GM18505 (cell line): ENCODE results near the gene SPAG4.

Source experiments
- ATAC-seq: cut with Tn5 transposase; IDR thresholded peaks from one replicate; pipeline ENCODE4 v1.9.1; 2021; ENCODE audit not compliant: unreplicated experiment
- POLR2A ChIP-seq: IDR thresholded peaks from 4 replicates; pipeline ENCODE4 v1.6.1; 2011; ENCODE audit warnings: borderline replicate concordance; ENCODE audit not compliant: insufficient read depth, insufficient read length; ENCODE audit errors: extremely low read depth

Gene SPAG4

DNA sequence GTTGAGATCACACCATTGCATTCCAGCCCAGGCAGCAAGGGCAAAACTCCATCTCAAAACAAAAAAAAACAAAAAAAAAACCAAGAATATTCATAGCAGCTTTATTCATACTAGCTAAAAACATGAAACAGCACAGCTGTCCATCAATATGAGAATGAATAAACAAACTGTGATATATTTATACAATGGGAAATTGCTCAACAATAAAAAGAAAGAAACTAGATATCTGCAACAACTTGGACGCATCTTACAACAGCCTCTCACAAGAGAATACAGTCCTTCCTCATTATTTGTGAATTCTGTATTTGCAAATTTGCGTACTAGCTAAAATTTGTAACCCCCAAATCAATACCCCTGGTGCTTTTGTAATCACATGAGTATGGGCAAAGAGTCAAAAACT is 28.2 kb upstream of the SPAG4 start:
- no peak for TF ChIP-seq POLR2A
- ATAC-seq: no peak

DNA sequence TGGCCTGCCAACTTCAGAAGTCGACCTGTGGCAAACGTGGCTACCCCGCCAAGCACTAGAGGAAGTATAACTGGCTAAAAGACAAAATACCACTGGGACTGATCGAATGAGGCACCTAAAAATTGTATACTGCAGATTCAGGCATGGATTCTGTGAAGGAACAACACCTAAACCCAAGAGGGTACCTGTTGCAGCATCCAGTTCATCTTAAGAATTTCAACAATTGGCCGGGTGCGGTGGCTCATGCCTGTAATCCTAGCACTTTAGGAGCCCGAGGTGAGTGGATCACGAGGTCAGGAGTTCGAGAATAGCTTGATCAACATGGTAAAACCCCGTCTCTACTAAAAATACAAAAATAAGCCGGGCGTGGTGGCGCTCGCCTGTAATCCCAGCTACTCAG is 27.2 kb upstream of the SPAG4 start:
- no peak for TF ChIP-seq POLR2A
- ATAC-seq: no peak

DNA sequence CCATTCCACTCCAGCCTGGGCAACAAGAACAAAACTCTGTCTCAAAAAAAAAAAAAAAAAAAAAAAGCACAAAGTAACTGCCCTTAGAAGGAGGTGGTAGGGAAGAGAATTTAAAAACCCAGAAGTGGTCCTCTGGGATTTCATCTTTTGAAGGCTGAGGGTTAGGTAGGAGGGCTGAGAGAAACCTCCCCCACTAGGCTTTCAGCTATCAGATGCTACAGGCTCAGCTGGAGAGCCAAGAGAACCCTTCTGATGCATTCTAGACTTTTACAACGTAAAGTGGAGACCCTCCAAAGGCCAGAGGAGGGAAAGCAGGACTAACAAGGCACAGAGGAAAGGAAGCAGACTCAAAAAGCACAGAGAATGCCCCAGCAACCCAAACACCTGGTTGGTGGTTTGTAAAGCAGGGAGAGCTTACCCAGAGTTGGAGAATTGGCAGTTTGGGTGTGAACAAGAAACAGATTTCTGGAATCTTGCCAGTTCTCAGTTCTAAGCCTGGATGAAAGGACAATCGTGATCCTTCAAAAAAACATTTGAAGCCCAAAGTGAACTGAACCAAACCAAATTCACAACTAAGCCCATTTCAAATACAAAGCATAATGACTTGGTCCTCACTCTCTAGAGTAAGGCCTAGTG is 23.2 kb upstream of the SPAG4 start:
- TF ChIP-seq POLR2A: no peak
- no peak for ATAC-seq

DNA sequence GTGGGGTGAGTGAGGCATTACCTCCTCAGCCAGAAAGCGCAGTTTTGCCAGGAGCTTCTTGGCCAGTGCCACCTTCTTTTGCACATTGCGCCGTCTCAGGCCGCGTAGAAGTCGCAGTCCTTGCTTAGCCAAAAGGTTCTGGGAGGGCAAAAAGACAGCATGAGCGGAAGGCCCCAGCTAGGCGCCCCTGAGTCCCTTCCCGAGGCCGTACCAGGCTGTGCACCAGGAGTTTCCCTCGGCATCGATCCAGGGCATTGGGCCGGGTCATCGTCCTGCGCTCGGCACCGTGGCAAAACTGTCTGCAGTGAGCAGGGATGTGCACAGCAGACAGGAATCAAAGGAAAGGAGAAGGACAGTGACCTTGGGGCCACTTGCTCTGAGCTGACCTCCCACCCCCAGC is 20.2 kb upstream of the SPAG4 start:
- no peak for TF ChIP-seq POLR2A
- ATAC-seq: no peak

DNA sequence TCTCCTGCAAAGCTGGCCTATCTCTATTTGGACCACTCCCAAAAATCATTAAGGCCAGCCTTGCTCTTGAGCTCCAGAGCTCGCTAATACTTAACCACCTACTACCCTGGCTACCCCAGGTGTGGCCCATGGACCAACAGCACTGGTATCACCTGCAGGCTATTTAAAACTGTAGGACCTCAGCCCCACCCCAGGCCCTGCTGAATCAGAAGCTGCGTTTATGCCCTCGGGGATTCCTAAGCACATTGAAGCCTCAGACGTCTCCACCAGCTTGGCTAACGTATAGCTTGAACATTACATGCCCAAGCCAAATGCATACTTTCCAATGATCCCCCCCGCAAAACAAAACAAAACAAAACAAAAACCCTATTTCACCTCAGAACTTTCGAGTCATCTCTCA is 19.7 kb upstream of the SPAG4 start:
- no peak for ATAC-seq
- no peak for TF ChIP-seq POLR2A

DNA sequence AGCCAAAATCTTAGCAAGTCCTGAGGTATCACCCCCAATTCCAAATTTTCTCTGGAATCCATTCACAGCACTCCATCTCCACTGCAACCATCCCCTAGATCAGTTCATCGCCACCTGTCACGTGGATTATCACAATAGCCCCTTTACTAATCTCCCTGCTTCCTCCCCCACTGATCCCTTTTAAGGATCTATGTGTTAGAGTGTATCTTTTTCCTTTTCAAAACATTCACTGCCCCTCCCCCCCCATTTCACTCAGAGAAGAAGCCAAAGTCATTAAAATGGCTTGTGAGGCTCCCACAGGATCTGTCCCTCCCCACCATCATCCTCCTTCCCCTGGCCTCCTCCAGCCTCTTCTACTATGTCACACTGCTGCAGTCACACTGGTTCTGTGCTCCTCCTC is 18.4 kb upstream of the SPAG4 start:
- no peak for ATAC-seq
- no peak for TF ChIP-seq POLR2A

DNA sequence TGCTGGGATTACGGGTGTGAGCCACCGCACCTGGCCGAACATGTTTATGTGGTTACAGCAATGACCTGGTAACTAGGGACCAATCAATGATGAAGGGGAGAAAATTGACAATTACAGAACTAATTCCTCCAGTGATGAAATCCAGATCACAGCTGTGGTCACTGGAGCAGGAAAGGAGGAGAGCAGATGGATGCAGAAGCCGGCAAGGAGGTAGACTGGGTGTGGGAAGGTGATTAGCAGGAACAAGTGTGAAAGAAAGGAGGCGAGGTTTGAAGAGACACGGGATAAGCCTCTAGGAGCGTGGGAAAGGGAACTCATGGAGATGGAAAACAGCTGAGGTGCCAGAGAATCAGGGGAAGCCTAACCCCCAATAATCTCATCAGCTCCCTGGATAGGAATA is 17.2 kb upstream of the SPAG4 start:
- TF ChIP-seq POLR2A: no peak
- no peak for ATAC-seq

DNA sequence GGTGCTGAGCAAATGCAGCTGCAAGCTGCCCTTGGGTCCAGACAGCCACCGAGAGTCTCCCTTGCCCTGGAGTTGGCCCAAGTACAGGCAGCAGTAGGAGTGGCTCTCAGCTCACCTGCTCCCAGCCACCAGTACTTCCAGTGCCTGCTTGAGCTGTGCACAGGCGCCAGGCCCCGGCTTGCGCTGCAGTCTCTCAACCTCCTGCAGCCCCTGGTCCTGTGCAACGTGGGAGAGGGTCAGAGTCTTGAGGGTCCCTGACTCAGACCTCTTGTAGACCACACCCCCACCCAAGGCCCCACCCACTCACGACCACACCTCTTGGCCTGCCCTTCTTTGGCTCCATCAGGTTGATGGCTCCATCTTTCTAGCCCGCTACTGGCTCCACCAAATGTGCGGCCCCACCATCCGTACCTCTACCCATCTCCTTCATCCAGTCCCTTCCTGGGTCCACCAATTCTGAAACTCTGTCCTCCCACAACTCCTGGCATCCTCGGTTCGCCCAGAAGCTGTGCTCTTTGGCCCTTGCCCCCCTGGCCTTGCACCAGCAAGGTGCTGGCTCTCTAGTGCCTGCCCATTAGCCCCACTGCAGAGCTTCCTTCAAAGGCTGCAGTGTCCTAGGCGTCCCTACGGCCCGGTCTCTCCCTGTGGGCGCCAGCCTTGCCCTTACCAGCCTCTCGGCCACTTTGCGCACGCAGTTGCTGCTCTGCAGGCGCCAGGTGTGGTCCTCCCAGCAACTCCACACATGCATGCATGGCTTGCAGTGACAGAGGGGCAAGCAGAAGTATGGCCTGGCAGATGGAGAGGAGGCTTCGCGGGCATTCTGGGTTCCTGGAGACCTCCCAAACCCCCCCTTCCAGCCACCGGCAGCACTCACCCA is 16.5 kb upstream of the SPAG4 start:
- ATAC-seq: no peak
- no peak for TF ChIP-seq POLR2A

DNA sequence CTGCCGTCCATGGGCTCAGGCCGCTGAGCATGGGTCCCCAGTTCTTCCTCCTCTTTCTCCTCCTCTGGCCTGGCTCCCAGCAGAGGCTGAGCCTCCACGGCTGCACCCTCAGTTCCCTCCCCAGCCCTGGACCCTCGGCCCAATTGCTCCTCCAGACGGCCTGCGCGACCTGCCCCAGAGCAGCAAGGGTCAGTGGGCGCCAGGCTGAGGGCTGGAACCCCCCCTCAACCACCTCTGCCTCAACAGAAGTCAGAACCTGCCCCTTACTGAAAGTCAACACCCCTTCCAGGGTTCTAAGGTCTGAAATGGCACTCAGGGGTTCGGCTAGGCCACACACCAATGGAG is 15.9 kb upstream of the SPAG4 start:
- TF ChIP-seq POLR2A: no peak
- no peak for ATAC-seq

DNA sequence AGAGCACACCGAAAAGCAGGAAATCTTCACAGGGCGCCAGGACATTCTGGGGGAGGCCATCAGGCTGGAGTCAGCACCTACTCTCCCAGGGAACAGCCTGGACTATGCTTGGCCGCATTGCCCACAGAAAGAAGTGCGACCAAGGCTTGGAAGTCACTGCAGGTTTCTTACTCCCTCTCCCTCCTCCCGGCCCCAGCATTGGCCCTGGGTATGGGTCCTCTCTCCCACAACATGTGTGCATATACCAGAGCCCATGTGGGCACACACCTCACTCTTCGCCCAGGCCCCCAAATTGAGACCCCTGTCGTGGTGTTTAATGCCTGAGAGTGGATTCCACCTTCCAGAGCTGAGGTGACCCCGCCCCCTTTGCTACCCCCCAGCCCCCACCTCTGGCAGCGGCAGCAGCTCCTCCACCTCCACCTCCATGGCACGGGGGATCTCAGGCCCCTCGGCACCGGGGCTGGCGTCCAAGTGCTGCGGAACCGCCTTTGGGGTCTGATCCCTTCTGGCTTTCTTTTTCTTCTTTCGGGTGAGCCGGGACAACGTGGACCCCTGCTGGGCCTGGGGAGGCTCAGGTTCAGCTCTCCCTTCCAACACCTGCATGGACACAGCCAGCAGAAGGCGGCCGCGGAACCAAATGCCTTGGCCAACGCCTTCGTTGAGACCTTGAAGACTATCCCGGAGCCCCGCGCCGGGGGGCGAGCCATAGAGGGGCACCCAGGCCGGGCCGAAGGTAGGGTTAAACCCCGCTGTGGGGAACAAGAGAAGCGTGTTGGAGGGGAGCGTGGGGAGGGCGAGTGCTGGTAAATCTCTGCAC is 15.2 kb upstream of the SPAG4 start:
- ATAC-seq: no peak

DNA sequence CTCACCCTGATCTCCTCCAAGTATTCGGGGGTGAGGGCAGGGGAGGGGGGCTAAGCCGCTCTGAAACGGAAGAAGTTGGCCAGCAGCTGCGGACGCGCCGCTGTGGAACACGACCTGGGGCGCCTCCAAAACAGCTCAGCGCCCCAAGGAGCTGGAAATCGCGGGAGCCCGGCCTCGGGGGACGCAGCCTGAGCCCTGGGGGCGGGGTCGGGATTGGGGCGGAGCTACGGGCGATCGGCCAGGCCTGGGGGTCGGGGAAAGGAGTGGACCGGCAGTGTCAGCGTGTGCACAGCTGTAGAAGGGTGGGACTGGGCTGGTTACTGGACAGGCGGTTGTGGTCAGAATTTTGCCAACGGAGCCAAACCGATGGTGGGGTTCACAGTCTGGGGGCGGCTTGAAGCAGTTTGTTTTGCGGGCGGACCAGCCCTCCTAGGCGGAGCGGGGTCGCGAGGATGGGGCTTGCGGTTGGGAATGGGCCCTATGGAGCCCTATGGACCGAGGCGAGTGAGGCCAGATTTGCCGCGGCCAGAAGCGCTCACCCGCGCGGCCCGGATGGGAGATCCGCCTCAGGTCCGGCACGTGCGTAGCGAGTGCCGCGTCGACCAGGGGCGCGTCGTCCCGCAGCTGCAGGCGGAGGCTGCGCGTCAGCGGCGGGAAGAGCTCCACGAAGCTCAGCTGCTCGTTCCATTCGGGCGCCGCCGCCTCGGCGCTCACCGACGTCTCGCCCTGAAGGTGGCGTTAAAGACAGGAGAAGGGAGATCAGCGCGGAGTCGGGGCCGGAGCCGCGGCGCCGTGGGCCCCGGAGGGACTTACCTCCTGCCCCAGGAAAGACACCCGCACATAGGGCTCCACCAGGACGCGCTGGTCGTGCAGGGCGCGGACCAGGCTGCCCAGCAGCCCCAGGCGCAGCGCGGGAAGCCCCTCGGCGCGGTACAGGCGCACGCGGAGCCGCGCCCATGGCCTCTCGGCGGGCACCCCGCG is 14.3 kb upstream of the SPAG4 start:
- ATAC-seq: no peak
- TF ChIP-seq POLR2A: no peak

More for the DNA sequence above, 15.2 kb upstream of the SPAG4 start:
- TF ChIP-seq POLR2A: no peak

DNA sequence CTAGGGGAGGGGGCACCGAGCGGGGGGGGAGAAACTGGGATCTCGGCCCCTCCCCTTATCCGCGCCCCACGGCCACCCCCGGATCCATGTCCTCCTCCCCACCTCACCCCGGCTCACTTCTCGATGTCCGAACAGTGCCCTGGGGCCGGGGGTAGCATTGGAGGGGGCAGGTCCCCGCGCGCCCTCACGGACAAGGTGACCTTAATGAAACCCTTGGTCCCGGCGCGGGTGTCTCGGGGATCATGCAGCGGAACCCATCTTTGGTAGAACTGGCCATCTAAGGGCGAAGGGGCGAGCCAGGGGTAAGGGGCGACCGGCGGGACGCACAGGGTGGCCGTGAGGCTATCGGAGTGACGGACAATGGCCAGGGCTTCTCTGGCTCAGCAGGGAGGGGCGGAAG is 13.6 kb upstream of the SPAG4 start:
- ATAC-seq: no peak
- no peak for TF ChIP-seq POLR2A
